SJCRH30 (cell line): ENCODE measurements around the gene ACTN2. TPM values are rescaled to one million over a fixed set of nuclear protein-coding genes. Genes with fewer than 3 reads are reported as not detected.

Experiments used
- DNase-seq, 2 experiments: peaks; one replicate each; pipeline ENCODE4 v3.0.0-alpha.2; 2015 to 2020
- H3K27ac ChIP-seq: fragments of 250-450 bp; sonication (Bioruptor Pico); 2 replicates; pipeline ENCODE4 v1.5.1; 2020; ENCODE audit warnings: mild to moderate bottlenecking, moderate library complexity
- H3K27me3 ChIP-seq: fragments of 250-450 bp; sonication (Bioruptor Pico); 2 replicates; pipeline ENCODE4 v1.5.1; 2020; ENCODE audit warnings: mild to moderate bottlenecking, moderate library complexity
- H3K36me3 ChIP-seq: fragments of 250-450 bp; sonication (Bioruptor Pico); 2 replicates; pipeline ENCODE4 v1.5.1; 2020; ENCODE audit warnings: mild to moderate bottlenecking, moderate library complexity
- H3K4me1 ChIP-seq: fragments of 250-450 bp; sonication (Bioruptor Pico); 2 replicates; pipeline ENCODE4 v1.5.1; 2020; ENCODE audit warnings: mild to moderate bottlenecking, moderate library complexity
- H3K4me3 ChIP-seq: fragments of 250-450 bp; sonication (Bioruptor Pico); 2 replicates; pipeline ENCODE4 v1.5.1; 2020; ENCODE audit warnings: mild to moderate bottlenecking, moderate library complexity
- H3K9me3 ChIP-seq: fragments of 250-450 bp; sonication (Bioruptor Pico); replicated peaks from 2 replicates; pipeline ENCODE4 v1.5.1; 2020; ENCODE audit warnings: mild to moderate bottlenecking, moderate library complexity
- total RNA-seq: library from RNA; depleted of rRNA; stranded (reverse); fragments of >200 nt; shearing (Covaris generic); gene quantifications from 2 replicates; pipeline ENCODE4 v1.2.3, GENCODE V29; 2014

ACTN2 gene
- total RNA-seq, 1 experiment from 2014 or later, result 3.0 TPM

DNA sequence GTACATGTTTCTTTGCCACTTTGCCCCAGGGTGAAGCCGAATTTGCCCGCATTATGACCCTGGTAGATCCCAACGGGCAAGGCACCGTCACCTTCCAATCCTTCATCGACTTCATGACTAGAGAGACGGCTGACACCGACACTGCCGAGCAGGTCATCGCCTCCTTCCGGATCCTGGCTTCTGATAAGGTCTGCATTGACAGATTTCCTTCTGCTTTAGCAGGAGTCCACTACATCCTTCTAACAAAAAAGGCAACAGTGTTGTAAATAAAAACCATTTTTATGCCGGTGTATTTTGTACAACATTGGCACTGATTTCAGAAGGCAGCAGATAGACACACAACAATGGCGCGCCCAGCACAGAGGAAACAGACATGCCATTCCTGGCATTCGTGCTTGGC, 74.7 kb downstream of the ACTN2 start:
- no peaks in the 10 kb centered on the region for H3K9me3 ChIP-seq
- H3K27ac ChIP-seq, result no peak overlapping the region
- H3K36me3 ChIP-seq, result peaks cover 8% of the 10 kb centered on the region; the same call in 1 of the 2 replicates
- H3K4me1 ChIP-seq, result no peaks in the 10 kb centered on the region
- no peaks in the 10 kb centered on the region for H3K27me3 ChIP-seq
- H3K4me3 ChIP-seq, result no peak overlapping the region
- DNase-seq, result no peak

GRCh38 chr1:236761397-236762132, 75.3 kb downstream of the ACTN2 start:
- Histone ChIP-seq H3K27ac (no peak overlapping the region), H3K36me3 (peaks cover 8% of the 10 kb centered on the region; the same call in 1 of the 2 replicates), H3K27me3 (no peaks in the 10 kb centered on the region), H3K4me1 (no peaks in the 10 kb centered on the region), H3K9me3 (no peaks in the 10 kb centered on the region), H3K4me3 (no peak overlapping the region)
- DNase-seq, result no peak

GRCh38 chr1:236762410-236762809, 76.1 kb downstream of the ACTN2 start:
- H3K4me3 ChIP-seq, result no peak overlapping the region
- H3K27me3 ChIP-seq, result no peaks in the 10 kb centered on the region
- H3K4me1 ChIP-seq, result no peaks in the 10 kb centered on the region
- no peaks in the 10 kb centered on the region for H3K9me3 ChIP-seq
- peaks cover 8% of the 10 kb centered on the region; the same call in 1 of the 2 replicates for H3K36me3 ChIP-seq
- H3K27ac ChIP-seq, result no peak overlapping the region
- no peak for DNase-seq

- DNase-seq, result no peak
- Histone ChIP-seq H3K36me3 (no peaks in the 10 kb centered on the region), H3K27ac (no peak overlapping the region), H3K4me1 (no peaks in the 10 kb centered on the region), H3K9me3 (no peaks in the 10 kb centered on the region), H3K4me3 (no peak overlapping the region), H3K27me3 (no peaks in the 10 kb centered on the region)
Observed at GRCh38 chr1:236765831-236766230, 79.5 kb downstream of the ACTN2 start.

DNA sequence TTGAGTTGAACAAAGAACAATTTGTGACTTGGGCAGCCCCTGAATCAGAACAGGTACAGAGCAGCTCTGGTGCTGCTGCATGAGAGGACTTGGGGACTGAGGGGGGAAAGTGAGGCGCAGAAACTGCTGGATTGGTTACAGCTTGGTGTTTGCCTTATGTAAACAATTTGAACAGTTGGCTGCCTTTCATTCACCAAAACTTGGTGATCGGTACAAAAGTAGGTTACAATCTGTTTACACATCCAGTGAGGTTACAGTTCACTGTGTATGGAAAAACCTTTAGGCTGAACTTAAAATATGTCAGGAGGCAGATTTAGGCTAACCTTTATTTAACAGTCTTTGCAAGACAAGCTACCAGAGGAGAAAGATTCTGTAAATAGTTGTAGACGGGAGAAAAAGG, 80.2 kb downstream of the ACTN2 start:
- Histone ChIP-seq H3K36me3 (no peaks in the 10 kb centered on the region), H3K4me3 (no peak overlapping the region), H3K27me3 (no peaks in the 10 kb centered on the region), H3K4me1 (no peaks in the 10 kb centered on the region), H3K9me3 (no peaks in the 10 kb centered on the region), H3K27ac (no peak overlapping the region)
- DNase-seq, result no peak

DNA sequence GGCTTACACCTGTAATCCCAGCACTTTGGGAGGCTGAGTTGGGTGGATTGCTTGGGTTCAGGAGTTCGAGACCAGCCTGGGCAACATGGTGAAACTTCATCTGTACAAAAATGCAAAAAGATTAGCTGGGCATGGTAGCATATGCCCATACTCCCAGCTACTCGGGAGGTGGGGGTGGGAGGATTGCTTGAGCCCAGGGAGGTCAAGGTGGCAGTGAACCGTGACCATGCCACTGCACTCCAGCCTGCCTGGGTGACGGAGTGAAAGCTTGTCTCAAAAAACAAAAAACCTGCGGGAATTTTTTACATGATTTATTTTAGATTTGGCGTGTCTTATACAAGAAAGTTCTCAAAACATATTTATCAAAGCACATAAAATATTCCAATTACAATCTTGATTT, 81.0 kb downstream of the ACTN2 start:
- no peaks in the 10 kb centered on the region for H3K4me1 ChIP-seq

GRCh38 chr1:236768601-236769000, 82.3 kb downstream of the ACTN2 start:
- Histone ChIP-seq H3K27ac (no peak overlapping the region), H3K36me3 (no peaks in the 10 kb centered on the region), H3K4me1 (no peaks in the 10 kb centered on the region), H3K27me3 (no peaks in the 10 kb centered on the region), H3K9me3 (no peaks in the 10 kb centered on the region), H3K4me3 (no peak overlapping the region)
- no peak for DNase-seq

More for the DNA sequence above, 81.0 kb downstream of the ACTN2 start:
- H3K27ac ChIP-seq, result no peak overlapping the region
- H3K9me3 ChIP-seq, result no peaks in the 10 kb centered on the region
- H3K36me3 ChIP-seq, result no peaks in the 10 kb centered on the region
- no peak for DNase-seq
- no peaks in the 10 kb centered on the region for H3K27me3 ChIP-seq
- no peak overlapping the region for H3K4me3 ChIP-seq

- Histone ChIP-seq H3K27me3 (no peaks in the 10 kb centered on the region), H3K4me3 (no peak overlapping the region), H3K4me1 (no peaks in the 10 kb centered on the region), H3K27ac (no peak overlapping the region), H3K9me3 (no peaks in the 10 kb centered on the region), H3K36me3 (no peaks in the 10 kb centered on the region)
- DNase-seq, result no peak
Observed at GRCh38 chr1:236773919-236774318, 87.6 kb downstream of the ACTN2 start.

DNA sequence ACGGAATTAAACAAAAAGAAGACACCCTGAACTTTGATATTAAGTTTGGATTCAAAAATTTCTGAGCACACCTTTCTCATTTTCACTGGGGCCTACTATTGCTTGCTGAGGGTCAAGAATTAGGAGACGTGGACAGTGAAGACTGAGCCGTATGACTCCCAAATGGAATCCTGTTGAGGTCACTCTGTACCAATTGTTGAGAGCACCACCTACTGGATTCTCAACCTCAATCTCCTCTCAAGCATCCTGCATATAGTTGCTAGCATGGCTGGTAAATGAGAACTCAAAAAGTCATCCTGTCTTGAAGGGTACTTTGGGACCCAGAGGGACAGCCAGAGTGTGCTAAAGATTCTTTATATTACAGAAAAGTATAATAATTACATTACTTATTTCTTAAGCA, 88.6 kb downstream of the ACTN2 start:
- Histone ChIP-seq H3K27me3 (no peaks in the 10 kb centered on the region), H3K4me1 (no peaks in the 10 kb centered on the region), H3K4me3 (no peak overlapping the region), H3K36me3 (no peaks in the 10 kb centered on the region), H3K27ac (no peak overlapping the region), H3K9me3 (0 out of 2 replicates have a peak, but pooled peaks cover 3% of the 10 kb centered on the region)
- peak in 1 of 2 experiments; percentile 66 for DNase-seq

DNA sequence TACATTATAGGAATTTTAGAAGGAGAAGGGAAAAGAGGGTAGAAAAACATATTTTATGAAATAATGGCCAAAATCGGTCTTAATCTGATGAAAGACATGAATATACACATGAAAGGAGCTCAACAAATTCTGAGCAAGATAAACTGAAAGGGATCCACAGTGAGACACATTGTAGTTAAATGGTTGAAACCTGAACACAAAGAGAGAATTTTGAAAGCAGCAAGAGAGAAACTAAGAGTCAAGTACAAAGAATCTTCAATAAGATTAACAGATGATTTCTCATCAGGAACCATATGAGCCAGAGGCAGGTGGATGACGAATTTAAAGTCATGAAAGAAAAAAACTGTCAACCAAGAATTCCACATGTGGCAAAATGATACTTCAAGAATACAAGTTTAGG, 93.0 kb downstream of the ACTN2 start:
- Histone ChIP-seq H3K36me3 (no peaks in the 10 kb centered on the region), H3K27ac (no peak overlapping the region), H3K4me3 (no peak overlapping the region), H3K27me3 (no peaks in the 10 kb centered on the region), H3K9me3 (0 out of 2 replicates have a peak, but pooled peaks cover 3% of the 10 kb centered on the region), H3K4me1 (no peaks in the 10 kb centered on the region)
- no peak for DNase-seq

DNA sequence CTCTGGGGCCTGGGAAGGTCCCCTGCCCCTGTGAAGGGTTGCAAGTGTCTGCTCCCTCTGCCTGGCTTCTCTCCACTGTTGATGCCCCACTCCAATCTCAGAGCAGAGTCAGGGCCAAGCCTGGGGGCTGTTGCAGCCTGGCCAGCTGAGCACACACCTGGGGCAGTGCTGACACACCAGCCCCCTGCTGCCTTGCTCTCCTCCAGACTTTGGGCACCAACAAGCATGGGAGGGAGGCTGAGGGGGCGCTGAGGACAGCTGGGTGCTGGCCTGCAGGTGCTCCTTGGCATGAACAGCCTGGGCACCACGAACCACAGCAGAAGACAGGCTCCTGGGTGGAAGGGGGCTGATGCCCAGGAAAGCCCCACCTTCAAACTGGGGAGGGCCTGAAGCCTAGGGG, 99.2 kb downstream of the ACTN2 start:
- H3K4me3 ChIP-seq, result no peak overlapping the region

GRCh38 chr1:236786453-236786852, 100.2 kb downstream of the ACTN2 start:
- Histone ChIP-seq H3K4me3 (no peak overlapping the region), H3K4me1 (no peaks in the 10 kb centered on the region), H3K9me3 (no peaks in the 10 kb centered on the region), H3K27me3 (no peaks in the 10 kb centered on the region), H3K36me3 (no peaks in the 10 kb centered on the region), H3K27ac (no peak overlapping the region)
- no peak for DNase-seq

More for the DNA sequence above, 99.2 kb downstream of the ACTN2 start:
- no peak overlapping the region for H3K27ac ChIP-seq
- no peaks in the 10 kb centered on the region for H3K36me3 ChIP-seq
- H3K4me1 ChIP-seq, result no peaks in the 10 kb centered on the region
- no peaks in the 10 kb centered on the region for H3K9me3 ChIP-seq
- DNase-seq, result no peak
- H3K27me3 ChIP-seq, result no peaks in the 10 kb centered on the region

GRCh38 chr1:236794585-236795034, 108.3 kb downstream of the ACTN2 start:
- no peak overlapping the region for H3K27ac ChIP-seq

GRCh38 chr1:236795035-236795756, 108.9 kb downstream of the ACTN2 start, which contains the start of gene MTR:
Gene MTR (plus strand): TSS chr1:236795292. CDS start chr1:236795704, 412 bp downstream.
- Histone ChIP-seq H3K27ac (peak within 1 kb of the TSS; percentile 76), H3K4me3 (peak within 1 kb of the TSS; percentile 79), H3K9me3 (no peaks in the 10 kb centered on the region), H3K27me3 (no peaks in the 10 kb centered on the region), H3K36me3 (no peaks in the 10 kb centered on the region), H3K4me1 (no peaks in the 10 kb centered on the region)
- DNase-seq, result peak; percentile 98 to 99

More at GRCh38 chr1:236794585-236795034, 108.3 kb downstream of the ACTN2 start:
- Histone ChIP-seq H3K27me3 (no peaks in the 10 kb centered on the region), H3K9me3 (no peaks in the 10 kb centered on the region), H3K4me3 (peak overlapping the region; percentile 79), H3K4me1 (no peaks in the 10 kb centered on the region), H3K36me3 (no peaks in the 10 kb centered on the region)
- DNase-seq, result no peak
